ENCODE results near the gene CSAG1. TPM values are rescaled to one million over a fixed set of nuclear protein-coding genes. Genes with fewer than 3 reads are reported as not detected.
"Not testable (repeated sequence)": the region's sequence is repeated elsewhere in the genome, so short reads cannot be mapped to it uniquely, and the experiment has no call there.

CSAG1 gene
- total RNA-seq, 3 donors from 2014 or later, result not detected

DNA sequence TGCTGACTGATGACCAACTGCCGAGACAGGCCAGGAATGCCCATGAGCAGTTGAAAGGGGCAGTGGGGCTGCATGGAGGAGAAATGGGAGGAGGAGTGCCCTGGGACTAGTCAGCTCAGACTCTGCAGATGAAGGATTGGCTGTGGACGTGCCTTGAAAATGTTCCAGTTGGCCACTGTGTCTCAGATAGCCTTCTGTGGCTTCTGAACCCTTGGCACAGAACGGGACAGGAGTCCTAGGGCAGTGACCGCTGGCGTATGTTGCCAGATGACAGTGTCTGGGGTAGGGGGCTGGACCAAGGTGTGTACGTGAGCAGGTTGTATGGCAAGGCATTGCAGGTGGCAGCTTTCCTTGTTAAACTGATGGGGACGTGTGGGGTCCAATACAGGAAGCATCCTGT, 27.0 kb downstream of the CSAG1 start:
- H3K4me1 ChIP-seq (ENCODE audit: low read depth); ATAC-seq; H3K4me3 ChIP-seq; H3K36me3 ChIP-seq (ENCODE audit: low read depth); H3K9me3 ChIP-seq; intact Hi-C loops (cut with DNase I, micrococcal nuclease): not testable (repeated sequence)
- DNase-seq, result peak in 1 of 3 donors; percentile 12

DNA sequence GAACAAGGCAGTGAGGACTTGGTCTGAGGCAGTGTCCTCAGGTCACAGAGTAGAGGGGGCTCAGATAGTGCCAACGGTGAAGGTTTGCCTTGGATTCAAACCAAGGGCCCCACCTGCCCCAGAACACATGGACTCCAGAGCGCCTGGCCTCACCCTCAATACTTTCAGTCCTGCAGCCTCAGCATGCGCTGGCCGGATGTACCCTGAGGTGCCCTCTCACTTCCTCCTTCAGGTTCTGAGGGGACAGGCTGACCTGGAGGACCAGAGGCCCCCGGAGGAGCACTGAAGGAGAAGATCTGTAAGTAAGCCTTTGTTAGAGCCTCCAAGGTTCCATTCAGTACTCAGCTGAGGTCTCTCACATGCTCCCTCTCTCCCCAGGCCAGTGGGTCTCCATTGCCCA, 33.1 kb downstream of the CSAG1 start:
- H3K36me3 ChIP-seq (ENCODE audit: low read depth); intact Hi-C loops (cut with DNase I, micrococcal nuclease); H3K4me1 ChIP-seq (ENCODE audit: low read depth); H3K4me3 ChIP-seq; ATAC-seq; H3K9me3 ChIP-seq: not testable (repeated sequence)
- DNase-seq, result peak in 1 of 3 donors; percentile 27

DNA sequence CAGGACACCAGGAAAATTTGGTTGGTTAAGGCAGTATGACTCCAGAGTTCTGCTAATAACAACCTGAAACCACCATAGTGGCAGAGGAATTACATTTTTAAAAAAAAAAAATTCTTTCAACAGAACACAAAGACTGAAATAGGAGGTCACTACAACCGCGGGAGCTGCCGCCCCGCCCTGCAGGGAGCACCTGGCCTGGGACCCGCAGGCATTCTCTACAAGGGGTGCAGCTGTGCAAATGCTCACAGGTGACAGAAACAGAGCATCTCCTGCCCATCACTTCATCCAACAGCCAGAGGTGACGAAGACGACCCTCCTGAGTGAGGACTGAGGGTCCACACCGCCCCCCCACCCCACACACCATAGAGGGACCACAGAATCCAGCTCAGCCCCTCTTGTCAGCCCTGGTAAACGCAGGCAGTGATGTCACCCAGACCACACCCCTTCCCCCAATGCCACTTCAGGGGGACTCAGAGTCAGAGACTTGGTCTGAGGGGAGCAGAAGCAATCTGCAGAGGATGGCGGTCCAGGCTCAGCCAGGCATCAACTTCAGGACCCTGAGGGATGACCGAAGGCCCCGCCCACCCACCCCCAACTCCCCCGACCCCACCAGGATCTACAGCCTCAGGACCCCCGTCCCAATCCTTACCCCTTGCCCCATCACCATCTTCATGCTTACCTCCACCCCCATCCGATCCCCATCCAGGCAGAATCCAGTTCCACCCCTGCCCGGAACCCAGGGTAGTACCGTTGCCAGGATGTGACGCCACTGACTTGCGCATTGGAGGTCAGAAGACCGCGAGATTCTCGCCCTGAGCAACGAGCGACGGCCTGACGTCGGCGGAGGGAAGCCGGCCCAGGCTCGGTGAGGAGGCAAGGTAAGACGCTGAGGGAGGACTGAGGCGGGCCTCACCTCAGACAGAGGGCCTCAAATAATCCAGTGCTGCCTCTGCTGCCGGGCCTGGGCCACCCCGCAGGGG, 35.3 kb downstream of the CSAG1 start, which contains the start of gene MAGEA3:
TSS of gene MAGEA3 (plus strand) at position 843 of the 980 bp plus-strand sequence. CDS start 2,039 bp downstream, outside the sequence.
- H3K36me3 ChIP-seq (ENCODE audit: low read depth); H3K9me3 ChIP-seq; H3K4me3 ChIP-seq; ATAC-seq; H3K4me1 ChIP-seq (ENCODE audit: low read depth); intact Hi-C loops (cut with DNase I, micrococcal nuclease); DNase-seq: not testable (repeated sequence)

DNA sequence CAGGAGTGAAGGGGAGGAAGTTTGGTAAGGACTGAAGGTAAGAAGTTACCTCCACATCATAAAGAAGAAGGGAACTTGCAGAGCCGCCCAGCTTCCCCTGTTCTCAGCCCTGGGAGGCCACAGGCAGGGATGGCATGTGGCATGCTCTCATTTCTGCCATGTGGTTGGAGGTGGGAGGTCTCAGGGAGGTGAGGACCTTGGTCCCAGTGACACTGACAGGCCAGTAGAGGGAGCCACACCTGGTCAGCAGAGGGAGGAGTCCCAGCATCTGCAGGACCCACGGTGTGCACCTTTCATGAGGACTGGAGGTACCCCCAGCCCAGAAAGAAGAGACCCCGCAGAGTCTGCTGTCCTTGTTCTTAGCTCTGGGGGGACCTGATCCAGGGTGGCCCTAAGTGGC, 52.5 kb downstream of the CSAG1 start:
- peak; percentile 70 for ATAC-seq
- H3K36me3 ChIP-seq (ENCODE audit: low read depth); H3K4me1 ChIP-seq (ENCODE audit: low read depth); H3K4me3 ChIP-seq; H3K9me3 ChIP-seq; DNase-seq; intact Hi-C loops (cut with DNase I, micrococcal nuclease): not testable (repeated sequence)

Other genes with a start within 250 kb of the CSAG1 start
- gene GABRQ, start 95.8 kb downstream of the CSAG1 start, total RNA-seq, result under 1 TPM in 1 of 3 donors, not detected in 2; 0.32 TPM
- gene MAGEA3, start 34.9 kb downstream of the CSAG1 start, total RNA-seq, result not detected
- not detected for gene CSAG2, start 24.4 kb downstream of the CSAG1 start, total RNA-seq
- gene MAGEA2B, start 19.1 kb downstream of the CSAG1 start, total RNA-seq, result not detected
- gene MAGEA12, start within 50 bp of the CSAG1 start, total RNA-seq, result not detected
- gene MAGEA2, start 20.1 kb upstream of the CSAG1 start, total RNA-seq, result not detected
- gene CSAG3, start 25.5 kb upstream of the CSAG1 start, total RNA-seq, result not detected
- gene MAGEA6, start 36.0 kb upstream of the CSAG1 start, total RNA-seq, result not detected
- 10 to 100 TPM; 10.9 to 25.3 (median 17.7) TPM for gene CETN2, start 97.0 kb upstream of the CSAG1 start, total RNA-seq
- gene NSDHL, start 97.3 kb upstream of the CSAG1 start, total RNA-seq, result 10 to 100 TPM; 13.1 to 26.4 (median 20.3) TPM
- 1 to 10 TPM; 2.8 to 6.9 (median 4.2) TPM for gene ZNF185, start 164.3 kb upstream of the CSAG1 start, total RNA-seq

All from mucosa of descending colon (tissue), 3 donors.